H1 (cell line): Measurements from ENCODE around the gene RMDN3. TPM values are rescaled to one million over a fixed set of nuclear protein-coding genes. Genes with fewer than 3 reads are reported as not detected.
A peak's percentile ranks its signal among the peaks of the same experiment; 100 is the strongest.

Experiments used
- ASH2L ChIP-seq: fragments of 200-600, 300-600 bp; sonication (generic); IDR thresholded peaks from one replicate; pipeline ENCODE4 v1.7.1; 2017; ENCODE audit warnings: low read length
- ATF2 ChIP-seq: IDR thresholded peaks from 2 replicates; pipeline ENCODE4 v1.6.1; 2012; ENCODE audit warnings: low read length, inconsistent platforms
- BACH1 ChIP-seq: IDR thresholded peaks from 2 replicates; pipeline ENCODE4 v1.6.1; 2012; ENCODE audit warnings: low read length, improper control_type of control experiment
- CHD1 ChIP-seq: IDR thresholded peaks from 2 replicates; pipeline ENCODE4 v1.6.1; 2012; ENCODE audit warnings: low read depth, low read length, improper control_type of control experiment
- CHD2 ChIP-seq: IDR thresholded peaks from 2 replicates; pipeline ENCODE4 v1.6.1; 2012; ENCODE audit warnings: low read length, improper control_type of control experiment
- CREB1 ChIP-seq: IDR thresholded peaks from 2 replicates; pipeline ENCODE4 v1.6.1; 2012; ENCODE audit warnings: inconsistent platforms
- GTF2F1 ChIP-seq: IDR thresholded peaks from 2 replicates; pipeline ENCODE4 v1.6.1; 2012; ENCODE audit warnings: low read depth, low read length, improper control_type of control experiment, borderline replicate concordance
- HDAC2 ChIP-seq, 2 experiments: fragments of 300-600 bp in 1 of 2; sonication (generic) in 1 of 2; IDR thresholded peaks; 2 replicates each; pipeline ENCODE4 v1.6.1; 2011 to 2012; ENCODE audit warnings: low read depth in 2 of 2, low read length in 2 of 2, mild to moderate bottlenecking in 2 of 2, moderate library complexity in 2 of 2, borderline replicate concordance in 1 of 2, inconsistent platforms in 1 of 2
- NANOG ChIP-seq: IDR thresholded peaks from 2 replicates; pipeline ENCODE4 v1.6.1; 2011; ENCODE audit warnings: low read length, low read depth, mild to moderate bottlenecking, inconsistent platforms; ENCODE audit not compliant: insufficient read depth, poor library complexity, severe bottlenecking
- SIN3A ChIP-seq, 2 experiments: IDR thresholded peaks in 1 of 2; conservative IDR thresholded peaks in 1 of 2; 2 replicates each; pipeline ENCODE4 v1.6.1; 2011 to 2012; ENCODE audit warnings: low read length in 2 of 2, improper control_type of control experiment in 1 of 2, low read depth in 1 of 2, mild to moderate bottlenecking in 1 of 2
- SIX5 ChIP-seq: IDR thresholded peaks from 2 replicates; pipeline ENCODE4 v1.6.1; 2011; ENCODE audit warnings: mild to moderate bottlenecking, low read depth, low read length
- SP1 ChIP-seq: IDR thresholded peaks from 2 replicates; pipeline ENCODE4 v1.6.1; 2011; ENCODE audit warnings: low read depth, low read length
- TAF1 ChIP-seq: IDR thresholded peaks from 2 replicates; pipeline ENCODE4 v1.6.1; 2011; ENCODE audit warnings: mild to moderate bottlenecking, low read depth, low read length
- TAF7 ChIP-seq: optimal IDR thresholded peaks from 2 replicates; pipeline ENCODE3; 2011; ENCODE audit warnings: low read depth, mild to moderate bottlenecking, inconsistent platforms, low read length, moderate library complexity, borderline replicate concordance
- TBP ChIP-seq: IDR thresholded peaks from 2 replicates; pipeline ENCODE4 v1.6.1; 2011; ENCODE audit warnings: low read depth, low read length, improper control_type of control experiment
- TCF12 ChIP-seq: IDR thresholded peaks from 2 replicates; pipeline ENCODE4 v1.6.1; 2011; ENCODE audit warnings: low read depth, mild to moderate bottlenecking, low read length
- TEAD4 ChIP-seq: IDR thresholded peaks from 2 replicates; pipeline ENCODE4 v1.6.1; 2012; ENCODE audit warnings: low read depth, low read length, inconsistent platforms, mixed read lengths
- polyA plus RNA-seq, 7 experiments: library from polyadenylated mRNA; depleted of rRNA in 3 of 7; stranded (reverse) in 5 of 7; unstranded in 2 of 7; fragments of >200 nt in 5 of 7; fragments of 200-250 nt in 2 of 7; gene quantifications; 1 replicate in 5 of 7; 2 replicates in 1 of 7; 4 replicates in 1 of 7; pipeline versions ENCODE4 v1.2.1 to v1.2.3, GENCODE V29; 2011 to 2013; ENCODE audit warnings: missing spikeins in 2 of 7, mixed read lengths in 2 of 7
- total RNA-seq: library from RNA; stranded (reverse); fragmentation: NEBNext Ultra II Directional; extraction: Animal tissue kit (Norgen Biotek cat#: 25700); gene quantifications from 2 replicates; pipeline ENCODE4 v1.2.1, GENCODE V29; 2021
- TF ChIP-seq, protein P1 (sequence below): IDR thresholded peaks from 2 replicates; pipeline ENCODE4 v1.6.1; 2012; ENCODE audit warnings: inconsistent platforms

RMDN3 gene
- total and polyA plus RNA-seq, 2 of the 8 experiments (the other 6 are each of a cell fraction or from before 2014, with no cell fraction given): 10.8 to 24.1 TPM

GRCh38 chr15:40694688-40695468 is 60.2 kb downstream of the RMDN3 start, which contains the start of gene RAD51 (continued):
- TF ChIP-seq TBP (peak; percentile 82), TEAD4 (no peak), CREB1 (peak; percentile 86), TCF12 (0 out of 2 replicates have a peak, but pooled peaks have one; percentile 8), SP1 (0 out of 2 replicates have a peak, but pooled peaks have one; percentile 17), CHD1 (no peak), TAF1 (peak; percentile 84), SIN3A (conservative IDR thresholded peaks at IDR 0.05 in 1 of 2, IDR thresholded peaks at IDR 0.05 in 1 of 2; ENCODE audit: low read depth in 1 of 2, low read length in 2 of 2) (peak in 1 of 2 experiments; percentile 68; a peak in 1 of 4 replicates), ASH2L (peak; percentile 44), NANOG (peak; percentile 54), GTF2F1 (no peak), HDAC2 (IDR thresholded peaks at IDR 0.05; ENCODE audit: borderline replicate concordance in 1 of 2, low read depth in 2 of 2, low read length in 2 of 2) (peak in 1 of 2 experiments; percentile 85; a peak in 2 of 4 replicates), ATF2 (peak; percentile 56), CHD2 (no peak), SIX5 (peak; percentile 70), BACH1 (0 out of 2 replicates have a peak, but pooled peaks have one; percentile 6), TAF7 (peak; percentile 11)
- TF ChIP-seq, protein P1, sequence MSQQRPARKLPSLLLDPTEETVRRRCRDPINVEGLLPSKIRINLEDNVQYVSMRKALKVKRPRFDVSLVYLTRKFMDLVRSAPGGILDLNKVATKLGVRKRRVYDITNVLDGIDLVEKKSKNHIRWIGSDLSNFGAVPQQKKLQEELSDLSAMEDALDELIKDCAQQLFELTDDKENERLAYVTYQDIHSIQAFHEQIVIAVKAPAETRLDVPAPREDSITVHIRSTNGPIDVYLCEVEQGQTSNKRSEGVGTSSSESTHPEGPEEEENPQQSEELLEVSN: peak; percentile 96
